HG02610 (cell line): Measurements from ENCODE around the gene LIX1.
"Not testable (repeated sequence)": the region's sequence is repeated elsewhere in the genome, so short reads cannot be mapped to it uniquely, and the experiment has no call there.

ENCODE experiments used
- ATAC-seq: cut with Tn5 transposase; IDR thresholded peaks from one replicate; pipeline ENCODE4 v1.9.1; 2021; ENCODE audit warnings: mild to moderate bottlenecking, moderate library complexity; ENCODE audit not compliant: unreplicated experiment

Gene LIX1

GRCh38 chr5:97105501-97106215 lies 36.8 kb downstream of the LIX1 start:
- no peak for ATAC-seq

- ATAC-seq: no peak
Measured at GRCh38 chr5:97102010-97102470, 40.4 kb downstream of the LIX1 start.

GRCh38 chr5:97101189-97101910 lies 41.1 kb downstream of the LIX1 start:
- ATAC-seq: no peak

- ATAC-seq: no peak
Measured at GRCh38 chr5:97100476-97100875, 41.9 kb downstream of the LIX1 start.

- ATAC-seq: no peak
Measured at GRCh38 chr5:97098922-97099321, 43.5 kb downstream of the LIX1 start.

- no peak for ATAC-seq
Measured at GRCh38 chr5:97097326-97098230, 44.8 kb downstream of the LIX1 start.

- ATAC-seq: no peak
Measured at GRCh38 chr5:97096846-97097245, 45.6 kb downstream of the LIX1 start.

GRCh38 chr5:97096191-97096590 lies 46.2 kb downstream of the LIX1 start:
- ATAC-seq: no peak

- peak; percentile 58 for ATAC-seq
Measured at GRCh38 chr5:97095318-97095732, 47.1 kb downstream of the LIX1 start.

GRCh38 chr5:97094579-97095317 lies 47.7 kb downstream of the LIX1 start:
- peak; percentile 99 for ATAC-seq

- no peak for ATAC-seq
Measured at GRCh38 chr5:97093193-97093592, 49.2 kb downstream of the LIX1 start.

- no peak for ATAC-seq
Measured at GRCh38 chr5:97090944-97091343, 51.5 kb downstream of the LIX1 start.

- no peak for ATAC-seq
Measured at GRCh38 chr5:97089149-97089801, 53.1 kb downstream of the LIX1 start.

GRCh38 chr5:97088774-97089148 lies 53.6 kb downstream of the LIX1 start:
- ATAC-seq: no peak

- no peak for ATAC-seq
Measured at GRCh38 chr5:97087138-97087537, 55.3 kb downstream of the LIX1 start.

- ATAC-seq: no peak
Measured at GRCh38 chr5:97085459-97086181, 56.8 kb downstream of the LIX1 start.

- not testable (repeated sequence) for ATAC-seq
Measured at GRCh38 chr5:97084782-97085458, 57.5 kb downstream of the LIX1 start.

GRCh38 chr5:97078958-97079743 lies 63.3 kb downstream of the LIX1 start:
- ATAC-seq: peak; percentile 61
